Lower leg skin (tissue), 4 donors: ENCODE results near the gene DGKD. TPM values are rescaled to one million over a fixed set of nuclear protein-coding genes. Genes with fewer than 3 reads are reported as not detected.
A peak's percentile ranks its signal among the peaks of the same experiment; 100 is the strongest.

Experiments used
- DNase-seq, 2 donors: peaks; one replicate each; pipeline ENCODE4 v3.0.0-alpha.2; 2019; ENCODE audit warnings: low spot score in 2 of 2
- H3K4me3 ChIP-seq: fragments of 200-600 bp; sonication (generic); 2 replicates; pipeline ENCODE4 v1.5.1; 2017; ENCODE audit warnings: mild to moderate bottlenecking, low read depth; ENCODE audit not compliant: poor library complexity, severe bottlenecking
- CTCF ChIP-seq, 3 donors: fragments of 450-650 bp; IDR thresholded peaks; one replicate each; pipeline ENCODE4 v1.5.1; 2016; ENCODE audit warnings: antibody characterized with exemption in 3 of 3, mild to moderate bottlenecking in 3 of 3, moderate library complexity in 2 of 3
- POLR2A ChIP-seq, 2 donors: fragments of 450-650 bp; IDR thresholded peaks; one replicate each; pipeline ENCODE4 v1.6.1; 2016 to 2017; ENCODE audit warnings: antibody characterized with exemption in 2 of 2, mild to moderate bottlenecking in 1 of 2, moderate library complexity in 1 of 2
- WGBS, 2 donors: methylation state at CpG; one replicate each; pipeline ENCODE4 v1.1.5; 2018; 5-methylcytosine and 5-hydroxymethylcytosine counted together
- intact Hi-C: fragments of 100-400 bp; cut with DNase I; formaldehyde crosslinking; loops from one replicate; pipeline ENCODE4 v1.15.0; 2023; ENCODE audit warnings: low total_unique reads
- total RNA-seq, 4 donors: library from RNA; depleted of rRNA; stranded (reverse); fragments of >200 nt; gene quantifications; one replicate each; pipeline ENCODE4 v1.1.0, GENCODE V29; 2016

Gene DGKD
- total RNA-seq, 4 donors from 2014 or later, result 5.8 to 15.2 (median 7.8) TPM

GRCh38 chr2:233449921-233450863 is 95.9 kb downstream of the DGKD start:
- DNase-seq, result peak in 1 of 2 donors; percentile 60
- no peak for TF ChIP-seq CTCF (IDR thresholded peaks at IDR 0.05)
- TF ChIP-seq POLR2A (IDR thresholded peaks at IDR 0.05), result no peak
- intact Hi-C loops, result no loop called here
- no peak overlapping the region for H3K4me3 ChIP-seq
- 95 to 97% methylated on average over 29 to 33 of the region's 33 CpGs for WGBS, 2 donors

- no peak for DNase-seq
- 95 to 97% methylated on average over 22 of the region's 22 CpGs for WGBS, 2 donors
- TF ChIP-seq CTCF (IDR thresholded peaks at IDR 0.05) (no peak), POLR2A (IDR thresholded peaks at IDR 0.05) (no peak)
- intact Hi-C loops, result no loop called here
- no peak overlapping the region for H3K4me3 ChIP-seq
These were observed 96.7 kb downstream of the DGKD start for GRCh38 chr2:233450864-233451575.

- DNase-seq, result no peak
- intact Hi-C loops, result no loop called here
- no peak overlapping the region for H3K4me3 ChIP-seq
- WGBS, 2 donors, result 87% methylated on average over 9 of the region's 9 CpGs
- TF ChIP-seq POLR2A (IDR thresholded peaks at IDR 0.05), result no peak
- TF ChIP-seq CTCF (IDR thresholded peaks at IDR 0.05), result no peak
These were observed 97.7 kb downstream of the DGKD start for GRCh38 chr2:233451950-233452349.

GRCh38 chr2:233453111-233453915 is 99.0 kb downstream of the DGKD start:
- no peak for TF ChIP-seq POLR2A (IDR thresholded peaks at IDR 0.05)
- no peak for TF ChIP-seq CTCF (IDR thresholded peaks at IDR 0.05)
- intact Hi-C loops, result no loop called here

GRCh38 chr2:233453916-233454315 is 99.6 kb downstream of the DGKD start:
- 91% methylated on average over 8 of the region's 8 CpGs for WGBS, 2 donors
- TF ChIP-seq CTCF (IDR thresholded peaks at IDR 0.05) (no peak), POLR2A (IDR thresholded peaks at IDR 0.05) (no peak)
- DNase-seq, result no peak
- no peak overlapping the region for H3K4me3 ChIP-seq
- intact Hi-C loops, result no loop called here

More at GRCh38 chr2:233453111-233453915, 99.0 kb downstream of the DGKD start:
- WGBS, 2 donors, result 81 to 89% methylated on average over 10 of the region's 10 CpGs
- no peak for DNase-seq
- no peak overlapping the region for H3K4me3 ChIP-seq
